Fibroblast of villous mesenchyme (primary cell): ENCODE results near the gene PHLDB3. TPM values are rescaled to one million over a fixed set of nuclear protein-coding genes. Genes with fewer than 3 reads are reported as not detected.

Experiments used
- DNase-seq: peaks from one replicate; pipeline ENCODE4 v3.0.0-alpha.2; 2010; ENCODE audit warnings: low read depth
- H3K4me3 ChIP-seq: 2 replicates; pipeline ENCODE4 v1.5.1; 2011; ENCODE audit warnings: low read depth, mild to moderate bottlenecking, low read length
- total RNA-seq: library from RNA; depleted of rRNA; stranded (reverse); fragments of >200 nt; gene quantifications from 2 replicates; pipeline ENCODE4 v1.2.3, GENCODE V29; 2012
- TF ChIP-seq, protein P1 (sequence below): IDR thresholded peaks from 2 replicates; pipeline ENCODE4 v1.5.1; 2012; ENCODE audit warnings: low read depth, mild to moderate bottlenecking, low read length; ENCODE audit not compliant: insufficient read depth

PHLDB3 gene
- total RNA-seq, 1 donor: 13.4 TPM

DNA sequence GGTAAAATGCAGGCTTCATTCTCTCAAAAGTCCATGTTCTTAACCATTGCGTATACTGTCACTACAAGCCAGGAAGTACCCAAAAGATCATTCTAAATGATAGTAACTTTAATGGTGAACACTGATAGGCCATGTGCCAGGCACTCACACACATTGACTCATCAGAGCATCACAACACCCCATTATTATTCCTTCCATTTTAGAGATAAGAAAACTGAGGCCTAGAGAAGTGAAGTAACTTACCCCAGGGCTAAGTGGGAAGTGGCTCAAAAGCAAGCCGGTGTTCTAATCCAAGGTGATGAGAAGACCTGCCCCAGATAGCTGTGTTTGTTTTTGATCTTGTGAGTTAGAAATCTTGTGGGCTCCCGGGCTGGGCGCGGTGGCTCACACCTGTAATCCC, 1.4 kb upstream of the PHLDB3 start:
- no peak for DNase-seq
- H3K4me3 ChIP-seq: no peak overlapping the region
- TF ChIP-seq, protein P1, sequence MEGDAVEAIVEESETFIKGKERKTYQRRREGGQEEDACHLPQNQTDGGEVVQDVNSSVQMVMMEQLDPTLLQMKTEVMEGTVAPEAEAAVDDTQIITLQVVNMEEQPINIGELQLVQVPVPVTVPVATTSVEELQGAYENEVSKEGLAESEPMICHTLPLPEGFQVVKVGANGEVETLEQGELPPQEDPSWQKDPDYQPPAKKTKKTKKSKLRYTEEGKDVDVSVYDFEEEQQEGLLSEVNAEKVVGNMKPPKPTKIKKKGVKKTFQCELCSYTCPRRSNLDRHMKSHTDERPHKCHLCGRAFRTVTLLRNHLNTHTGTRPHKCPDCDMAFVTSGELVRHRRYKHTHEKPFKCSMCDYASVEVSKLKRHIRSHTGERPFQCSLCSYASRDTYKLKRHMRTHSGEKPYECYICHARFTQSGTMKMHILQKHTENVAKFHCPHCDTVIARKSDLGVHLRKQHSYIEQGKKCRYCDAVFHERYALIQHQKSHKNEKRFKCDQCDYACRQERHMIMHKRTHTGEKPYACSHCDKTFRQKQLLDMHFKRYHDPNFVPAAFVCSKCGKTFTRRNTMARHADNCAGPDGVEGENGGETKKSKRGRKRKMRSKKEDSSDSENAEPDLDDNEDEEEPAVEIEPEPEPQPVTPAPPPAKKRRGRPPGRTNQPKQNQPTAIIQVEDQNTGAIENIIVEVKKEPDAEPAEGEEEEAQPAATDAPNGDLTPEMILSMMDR: no peak

DNA sequence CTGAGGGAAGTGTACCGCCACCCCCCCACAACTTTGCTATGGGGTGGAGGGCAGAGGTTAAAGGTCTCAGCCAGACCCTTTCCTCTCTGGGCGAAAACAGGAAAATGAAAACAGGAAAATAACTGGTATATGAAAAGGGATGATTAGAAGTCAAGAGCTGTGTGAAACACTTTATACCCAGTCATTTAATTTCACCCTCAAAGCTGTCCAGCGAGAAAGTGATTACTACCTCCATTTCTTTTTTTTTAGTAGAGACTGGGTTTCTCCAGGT, 575 bp upstream of the PHLDB3 start:
- TF ChIP-seq, protein P1: no peak
- H3K4me3 ChIP-seq: no peak overlapping the region
- no peak for DNase-seq

DNA sequence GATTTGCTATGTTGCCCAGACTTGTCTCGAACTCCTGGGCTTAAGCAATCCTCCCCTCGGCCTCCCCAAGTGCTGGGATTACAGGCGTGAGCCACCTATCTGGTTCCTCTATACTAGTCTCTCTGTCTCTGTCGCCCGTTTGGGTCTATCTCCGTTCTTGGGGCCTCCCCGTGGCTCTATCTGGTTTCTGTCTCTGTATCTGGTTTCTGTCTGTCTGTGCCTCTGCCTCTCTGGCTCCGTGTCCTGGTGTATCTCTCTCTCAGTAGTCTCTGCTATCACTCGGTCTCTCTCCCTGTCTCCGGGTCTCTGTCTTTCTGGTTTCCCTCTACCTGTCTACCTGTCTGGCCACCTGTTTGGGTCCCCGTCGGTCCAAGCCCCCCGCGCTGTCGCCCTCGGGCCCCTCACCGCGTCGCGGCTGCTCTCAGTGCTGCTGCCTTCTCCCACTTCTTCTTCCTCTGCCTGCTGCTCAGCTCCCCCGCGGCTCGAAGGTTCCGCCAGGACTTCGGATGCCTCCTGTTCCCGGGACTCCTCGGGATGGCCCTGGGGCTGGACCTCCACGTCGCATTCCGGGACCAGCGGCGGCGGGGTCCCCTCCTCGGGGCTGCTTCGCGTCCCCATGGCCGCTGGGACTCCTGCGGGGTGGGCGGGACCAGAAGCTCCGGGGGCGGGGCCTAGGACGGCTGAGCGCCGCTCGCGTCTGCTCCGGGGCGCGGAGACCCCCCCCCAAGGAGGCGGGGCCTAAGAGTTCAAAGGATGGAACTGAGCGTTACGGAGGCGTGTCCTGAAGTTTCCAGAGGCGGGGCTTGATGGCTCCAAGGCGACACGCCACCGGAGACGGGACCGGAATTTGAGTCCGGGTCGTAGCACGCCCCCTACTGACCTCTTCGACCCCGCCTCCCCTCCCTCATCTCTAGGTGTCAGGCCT, 783 bp downstream of the PHLDB3 start:
- H3K4me3 ChIP-seq: peak overlapping the region; percentile 93
- TF ChIP-seq, protein P1: peak; percentile 7
- peak; percentile 90 for DNase-seq

DNA sequence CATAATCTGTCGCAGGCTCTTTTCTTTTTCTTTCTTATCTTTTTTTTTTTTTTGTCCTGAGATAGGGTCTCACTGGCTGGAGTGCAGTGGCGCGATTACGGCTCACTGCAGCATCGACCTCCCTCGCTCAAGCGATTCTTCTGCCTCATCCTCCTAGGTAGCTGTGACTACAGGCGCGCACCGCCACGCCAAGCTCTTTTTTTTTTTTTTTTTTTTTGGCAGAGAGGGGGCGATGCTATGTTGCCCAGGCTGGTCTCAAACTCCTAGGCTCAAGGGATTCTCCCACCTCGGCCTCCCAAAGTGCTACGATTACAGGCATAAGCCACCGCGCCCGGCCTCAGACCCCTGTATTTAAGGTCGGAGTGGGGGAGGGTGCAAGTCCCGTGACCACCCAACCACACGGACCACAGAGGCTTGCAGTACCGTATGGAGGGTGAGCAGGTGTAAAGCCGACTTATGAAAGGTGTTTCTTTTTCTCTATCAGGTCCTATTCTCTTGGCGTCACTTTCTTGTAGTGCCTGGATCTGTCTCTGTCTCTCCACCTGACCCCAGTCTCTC, 2.0 kb downstream of the PHLDB3 start:
- H3K4me3 ChIP-seq: peak overlapping the region; percentile 93
- TF ChIP-seq, protein P1: no peak
- no peak for DNase-seq

DNA sequence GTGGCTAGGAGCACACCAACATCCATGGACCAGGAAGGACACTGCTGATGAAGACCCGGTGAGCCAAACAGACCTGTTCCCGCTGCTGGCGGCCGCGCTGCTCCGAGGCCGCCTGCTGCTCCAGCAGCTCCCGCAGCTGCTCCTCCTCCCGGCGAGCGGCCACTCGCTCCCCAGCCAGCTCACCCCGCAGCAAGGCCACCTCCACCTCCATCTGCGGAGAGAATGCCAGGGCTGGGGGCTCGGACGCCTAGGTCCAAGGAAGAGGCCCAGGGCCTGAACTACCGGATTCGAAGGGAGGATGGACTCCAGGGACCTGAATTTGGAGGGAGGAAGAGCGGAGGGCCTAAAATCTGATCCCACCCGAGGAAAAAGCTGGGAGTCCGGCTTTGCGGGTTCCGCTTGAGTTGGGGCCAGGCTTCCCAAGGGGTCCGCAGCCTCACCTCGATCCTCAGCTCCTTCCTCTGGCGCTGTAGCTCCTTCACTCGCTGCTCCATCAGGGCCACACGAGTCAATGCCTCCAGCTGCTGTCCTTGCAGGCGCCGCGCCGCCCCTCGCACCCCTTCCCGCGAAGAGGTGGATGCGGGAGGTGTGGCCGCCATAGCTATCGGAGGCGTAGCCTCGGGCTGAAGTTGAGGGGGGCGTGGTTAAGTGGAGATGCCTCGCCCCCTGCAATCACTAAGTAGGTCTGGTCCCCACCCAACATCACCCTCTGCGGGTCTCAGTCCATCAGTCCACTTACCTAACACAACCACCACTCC, 2.7 kb downstream of the PHLDB3 start:
- no peak for DNase-seq
- TF ChIP-seq, protein P1: no peak
- H3K4me3 ChIP-seq: no peak overlapping the region

DNA sequence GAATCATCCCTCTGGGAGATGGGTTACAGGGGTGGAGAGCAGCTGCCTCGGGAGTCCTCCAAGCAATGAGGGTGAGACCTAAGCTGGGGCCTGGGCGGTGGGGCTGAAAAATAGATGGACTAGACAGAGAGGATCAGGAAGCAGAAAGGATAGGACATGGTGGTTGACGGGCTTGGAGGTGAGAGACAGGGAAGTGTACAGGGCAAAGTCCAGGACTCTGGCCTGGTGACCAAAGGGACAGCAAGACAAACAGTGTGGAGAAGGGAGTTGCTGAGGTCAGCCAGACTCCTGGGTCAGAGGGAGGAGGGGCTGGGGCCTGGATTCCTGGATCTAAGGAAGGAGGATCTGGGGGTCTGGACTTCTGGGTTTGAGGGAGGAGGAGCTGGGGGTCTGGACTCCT, 5.5 kb downstream of the PHLDB3 start:
- no peak overlapping the region for H3K4me3 ChIP-seq
- TF ChIP-seq, protein P1: no peak
- DNase-seq: no peak
